HG02870 (cell line): ENCODE results near the gene ELOB.

ENCODE experiments used
- ATAC-seq: cut with Tn5 transposase; IDR thresholded peaks from one replicate; pipeline ENCODE4 v1.9.1; 2021; ENCODE audit warnings: mild to moderate bottlenecking, moderate library complexity; ENCODE audit not compliant: unreplicated experiment

ELOB gene

GRCh38 chr16:2811703-2812471 is 34.8 kb upstream of the ELOB start:
- ATAC-seq: no peak

DNA sequence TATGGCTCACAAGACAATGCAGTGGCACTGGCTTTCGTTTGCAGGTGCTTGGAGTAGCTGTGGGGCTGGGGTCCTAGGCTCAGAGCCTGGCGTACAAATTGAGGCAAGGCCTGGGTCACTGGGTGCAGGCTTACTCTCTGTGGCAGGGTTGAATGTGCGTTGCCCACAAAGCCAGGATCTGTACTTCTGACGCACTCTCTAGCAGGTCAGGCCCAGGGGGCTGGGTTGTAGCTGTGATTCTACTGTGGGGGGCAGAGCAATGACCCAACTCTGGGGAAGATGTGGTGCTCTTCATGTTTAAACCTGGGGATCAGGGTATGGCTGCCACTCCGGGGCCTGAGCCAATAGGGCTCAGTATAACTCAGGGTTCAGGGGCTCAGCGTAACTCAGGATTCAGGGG is 33.6 kb upstream of the ELOB start:
- ATAC-seq: no peak

- no peak for ATAC-seq
Measured at GRCh38 chr16:2809149-2809760, 32.2 kb upstream of the ELOB start.

- no peak for ATAC-seq
Measured at GRCh38 chr16:2808181-2808580, 31.1 kb upstream of the ELOB start.

- ATAC-seq: no peak
Measured at GRCh38 chr16:2806286-2806685, 29.2 kb upstream of the ELOB start.

GRCh38 chr16:2804728-2805127 is 27.6 kb upstream of the ELOB start:
- no peak for ATAC-seq

GRCh38 chr16:2803545-2804195 is 26.6 kb upstream of the ELOB start:
- ATAC-seq: no peak

DNA sequence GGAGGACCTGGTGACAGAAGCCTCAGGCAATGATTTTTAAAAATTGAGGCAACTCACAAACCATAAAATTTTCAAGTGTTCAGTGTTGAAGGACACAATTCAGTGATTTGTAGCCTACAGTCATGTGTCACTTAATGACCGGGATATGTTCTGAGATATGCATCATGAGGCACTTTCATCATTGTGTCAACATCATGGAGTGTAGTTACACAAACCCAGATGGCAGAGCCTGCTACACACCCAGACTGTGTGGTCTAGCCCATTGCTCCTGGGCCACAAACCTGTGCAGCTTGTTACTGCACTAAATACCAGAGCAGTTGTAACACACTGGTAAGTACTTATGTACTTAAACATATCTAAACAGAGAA is 22.8 kb upstream of the ELOB start:
- ATAC-seq: no peak

DNA sequence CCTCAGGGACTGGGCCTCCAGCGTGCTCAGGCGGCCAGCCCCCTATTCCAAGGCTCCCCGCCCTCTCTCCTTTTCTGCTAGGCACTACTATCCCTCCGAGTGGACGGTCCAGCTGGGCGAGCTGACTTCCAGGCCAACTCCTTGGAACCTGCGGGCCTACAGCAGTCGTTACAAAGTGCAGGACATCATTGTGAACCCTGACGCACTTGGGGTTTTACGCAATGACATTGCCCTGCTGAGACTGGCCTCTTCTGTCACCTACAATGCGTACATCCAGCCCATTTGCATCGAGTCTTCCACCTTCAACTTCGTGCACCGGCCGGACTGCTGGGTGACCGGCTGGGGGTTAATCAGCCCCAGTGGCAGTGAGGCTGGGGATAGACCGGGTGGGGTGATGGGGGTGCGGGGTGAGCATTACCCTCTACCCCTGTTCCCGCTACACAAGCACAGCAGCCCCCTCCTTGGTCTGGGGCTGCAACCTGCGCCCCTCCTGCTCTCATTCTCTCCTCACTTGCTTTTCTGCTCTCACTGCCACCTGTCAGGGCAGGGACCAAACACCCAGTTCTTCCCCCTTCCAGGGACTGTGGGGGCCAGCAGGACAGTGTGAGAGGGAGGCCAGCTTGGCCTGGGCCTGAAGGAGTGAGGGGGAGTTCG is 22.3 kb upstream of the ELOB start:
- no peak for ATAC-seq

DNA sequence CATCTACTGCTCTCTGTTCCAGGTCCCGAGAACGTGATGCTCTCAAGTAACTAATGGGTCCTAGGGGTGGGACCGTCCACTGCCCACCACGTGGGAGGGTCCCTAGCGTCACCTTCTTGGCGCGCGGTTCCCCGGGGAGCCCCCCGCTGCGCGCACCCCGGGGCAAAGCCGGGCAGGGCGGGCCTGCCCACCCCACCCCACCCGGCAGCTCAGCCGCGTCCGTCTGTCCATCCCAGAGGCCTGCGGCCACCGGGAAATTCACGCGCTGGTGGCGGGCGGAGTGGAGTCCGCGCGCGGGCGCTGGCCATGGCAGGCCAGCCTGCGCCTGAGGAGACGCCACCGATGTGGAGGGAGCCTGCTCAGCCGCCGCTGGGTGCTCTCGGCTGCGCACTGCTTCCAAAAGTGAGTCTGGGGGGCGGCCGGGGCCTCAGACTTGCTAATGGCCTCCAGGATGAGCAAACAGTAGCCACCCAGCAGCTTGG is 21.7 kb upstream of the ELOB start:
- no peak for ATAC-seq

DNA sequence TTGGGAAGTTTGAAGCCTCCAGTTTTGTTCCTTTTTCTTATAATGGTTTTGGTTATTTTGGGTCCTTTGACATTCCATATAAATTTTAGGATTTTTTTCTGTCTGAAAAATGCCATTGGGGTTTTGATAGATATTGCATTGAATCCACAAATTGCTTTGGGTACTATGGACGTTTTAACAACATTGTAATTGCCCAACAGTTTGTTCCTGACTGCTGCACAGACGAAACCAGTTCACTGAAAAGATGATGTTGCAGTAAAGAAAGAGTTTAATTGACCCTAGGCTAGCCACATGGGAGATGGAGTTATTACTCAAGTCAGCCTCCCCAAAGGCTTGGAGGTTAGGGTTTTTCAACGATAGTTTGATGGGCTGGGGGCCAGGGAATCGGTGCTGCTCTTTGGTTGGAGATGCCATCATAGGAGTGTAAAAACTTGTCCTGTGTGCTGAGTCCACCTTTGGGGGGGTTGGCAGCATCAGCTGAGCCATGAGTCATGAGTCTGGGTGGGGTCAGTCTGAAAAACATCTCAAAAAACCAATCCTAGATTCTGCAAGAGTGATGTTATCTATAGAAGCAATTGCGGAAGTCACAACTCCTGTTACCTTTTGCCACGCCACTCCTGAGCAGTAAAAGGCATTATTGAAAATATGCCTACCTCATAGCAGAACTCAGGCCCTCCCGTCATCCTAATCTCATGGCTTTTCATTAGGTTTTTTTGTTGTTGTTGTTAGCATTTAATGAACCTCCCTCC is 18.5 kb upstream of the ELOB start:
- no peak for ATAC-seq

DNA sequence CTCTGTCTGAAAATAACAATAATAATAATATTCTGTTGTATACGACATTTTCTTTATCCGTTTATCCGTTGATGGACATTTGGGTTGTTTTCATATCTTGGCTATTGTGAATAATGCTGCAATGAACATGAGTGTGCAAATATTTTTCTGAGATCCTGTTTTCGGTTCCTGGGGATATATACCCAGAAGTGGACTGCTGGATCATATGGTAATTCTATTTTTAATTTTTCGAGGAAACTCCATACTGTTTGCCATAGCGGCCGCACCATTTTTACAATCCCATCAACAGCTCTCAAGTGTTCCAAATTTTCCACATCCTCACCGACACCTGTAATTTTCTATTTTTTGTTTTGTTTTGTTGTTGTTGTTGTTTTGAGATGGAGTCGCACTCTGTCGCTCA is 15.9 kb upstream of the ELOB start:
- no peak for ATAC-seq

GRCh38 chr16:2791174-2791573 is 14.1 kb upstream of the ELOB start:
- ATAC-seq: no peak

DNA sequence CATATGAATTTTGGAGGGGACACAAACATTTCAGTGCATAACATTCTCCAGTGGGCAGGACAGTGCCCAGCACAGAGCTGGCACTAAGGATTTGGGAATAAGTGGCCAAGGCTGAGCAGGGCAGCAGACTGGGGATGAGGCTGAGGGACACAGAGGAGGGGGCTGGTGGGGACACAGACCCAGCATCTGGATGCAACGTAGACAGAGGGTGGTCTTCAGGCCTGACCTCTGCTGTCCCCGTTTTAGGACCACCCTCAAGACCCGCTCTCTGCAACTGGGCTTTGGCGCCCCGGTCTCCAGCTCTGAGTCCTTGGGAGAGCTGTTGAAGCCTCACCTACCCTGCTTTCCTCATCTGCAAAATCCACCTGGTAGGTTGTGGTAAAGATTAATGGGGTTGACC is 13.6 kb upstream of the ELOB start:
- ATAC-seq: no peak

DNA sequence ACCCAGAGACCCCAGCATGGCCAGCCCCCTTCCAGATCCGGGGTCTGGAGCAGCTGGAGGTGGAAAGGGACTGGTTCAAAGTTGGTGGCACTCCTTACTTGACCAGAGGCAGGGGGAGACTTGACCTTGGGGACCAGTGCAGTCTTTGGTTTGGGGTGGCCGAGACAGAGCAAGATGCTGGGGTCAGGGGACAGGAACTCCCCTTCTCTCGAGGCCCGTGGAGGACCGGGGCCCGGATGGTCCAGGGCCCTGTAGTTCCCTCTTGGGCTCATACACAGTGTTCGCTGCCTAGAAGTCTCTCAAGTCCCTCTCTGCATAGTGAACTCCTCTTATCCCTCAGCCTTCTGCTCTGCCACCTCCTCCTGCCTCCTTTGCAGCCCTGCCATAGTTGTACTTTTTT is 10.9 kb upstream of the ELOB start:
- ATAC-seq: no peak

DNA sequence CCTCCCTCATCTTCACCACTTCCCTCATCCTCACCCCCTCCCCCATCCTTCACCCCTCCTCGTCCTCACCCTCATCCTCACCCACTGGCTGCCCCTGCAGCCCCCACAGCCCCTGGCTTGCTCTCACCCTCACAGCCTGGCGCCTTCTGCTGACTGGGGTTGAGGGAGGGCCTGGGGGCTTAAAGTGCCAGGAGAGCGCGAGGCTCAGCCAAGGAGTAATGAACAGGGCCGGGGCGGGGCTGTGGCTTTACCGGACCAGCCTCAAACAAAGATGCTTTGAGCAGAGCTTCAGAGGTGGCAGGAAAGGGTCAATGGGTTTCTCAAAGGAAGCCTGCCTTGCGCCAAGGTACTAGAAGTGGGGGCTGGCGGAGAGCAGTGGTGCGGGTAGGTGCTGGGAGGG is 10.3 kb upstream of the ELOB start, which contains the start of gene PRSS33:
Gene PRSS33, minus strand, starts transcription at position 155 of the 400 bp plus-strand sequence. CDS start 1,013 bp downstream, outside the sequence.
- ATAC-seq: no peak

DNA sequence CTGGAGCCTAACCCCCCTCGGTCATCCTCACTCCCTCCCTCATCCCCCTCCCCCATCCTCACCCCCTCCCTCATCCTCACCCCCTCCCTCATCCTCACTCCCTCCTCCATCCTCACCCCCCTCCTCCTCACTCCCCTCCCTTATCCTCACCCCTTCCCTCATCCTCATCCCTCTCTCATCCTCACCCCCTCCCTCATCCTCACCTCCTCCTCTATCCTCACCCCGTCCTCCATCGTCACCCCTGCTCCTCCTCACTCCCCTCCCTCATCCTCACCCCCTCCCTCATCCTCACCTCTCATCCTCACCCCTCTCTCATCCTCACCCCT is 9.7 kb upstream of the ELOB start:
- no peak for ATAC-seq

- ATAC-seq: no peak
Measured at GRCh38 chr16:2786061-2786825, 9.2 kb upstream of the ELOB start.

DNA sequence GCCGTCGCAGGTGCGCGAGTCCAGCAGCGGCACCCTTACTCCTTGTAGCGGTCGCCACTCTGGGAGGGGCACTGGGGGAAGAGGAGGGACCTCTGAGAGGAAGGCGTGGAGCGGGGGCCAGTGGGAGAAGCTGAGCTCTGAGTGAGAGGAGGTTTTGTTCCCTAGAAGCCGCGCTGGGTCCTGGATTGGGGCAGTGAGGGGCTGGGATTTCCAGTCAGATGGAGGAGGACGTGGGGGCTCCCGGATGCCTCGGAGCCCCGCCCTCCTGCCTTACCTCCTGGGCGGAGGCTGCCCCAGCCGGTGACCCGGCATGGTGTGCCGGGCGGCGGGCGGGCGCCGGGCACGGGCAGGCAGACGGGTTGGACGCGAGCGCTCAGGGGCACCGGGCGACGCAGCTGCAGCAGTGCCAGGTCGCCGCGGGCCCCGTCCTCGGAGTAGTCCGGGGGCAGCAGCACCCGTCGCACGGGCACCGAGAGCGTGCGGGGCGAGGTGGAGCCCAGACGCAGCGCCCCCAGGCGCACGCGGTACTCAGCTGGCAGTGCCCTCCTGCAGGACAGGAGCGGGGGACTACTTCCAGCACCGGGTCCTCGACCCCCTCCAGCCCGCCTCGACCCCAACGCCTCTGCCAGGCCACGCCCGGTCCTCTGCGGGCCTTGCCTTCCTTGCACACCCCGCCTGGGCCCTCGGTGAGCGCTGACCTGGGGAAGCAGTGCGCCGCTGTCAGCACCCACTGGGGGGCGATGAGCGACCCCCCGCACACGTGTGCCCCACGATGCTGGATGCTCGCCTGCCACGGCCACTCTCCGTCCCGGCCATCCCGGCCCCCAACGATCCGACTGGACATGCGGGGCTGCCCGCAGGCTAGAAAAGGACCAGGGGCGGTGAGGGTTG is 8.3 kb upstream of the ELOB start:
- ATAC-seq: no peak
